Right lobe of liver (tissue), 6 donors: Measurements from ENCODE around the gene MAP9. TPM values are rescaled to one million over a fixed set of nuclear protein-coding genes. Genes with fewer than 3 reads are reported as not detected.

Experiments
- ATAC-seq, 4 donors: fragments of 200-7000 bp; cut with Tn5 transposase; one replicate each; pipeline ENCODE4 v1.9.1; 2020; ENCODE audit warnings: mild to moderate bottlenecking in 4 of 4, moderate library complexity in 4 of 4
- DNase-seq, 3 donors: peaks; one replicate each; pipeline ENCODE4 v3.0.0-alpha.2; 2020
- H3K27ac ChIP-seq, 3 donors: fragments of 200-600 bp; one replicate each; pipeline ENCODE4 v1.8.0; 2022
- H3K27me3 ChIP-seq, 2 donors: fragments of 200-600 bp; one replicate each; pipeline ENCODE4 v1.8.0; 2022
- H3K36me3 ChIP-seq, 4 donors: fragments of 200-600 bp; sonication (generic) in 1 of 4; one replicate each; pipeline versions ENCODE4 v1.5.1 to v1.8.0; 2017 to 2022; ENCODE audit warnings: control low read depth in 1 of 4
- H3K4me1 ChIP-seq, 4 donors: fragments of 200-600 bp; sonication (generic) in 1 of 4; one replicate each; pipeline versions ENCODE4 v1.5.1 to v1.8.0; 2017 to 2022; ENCODE audit warnings: control low read depth in 1 of 4
- H3K4me3 ChIP-seq, 3 donors: fragments of 200-600 bp; one replicate each; pipeline ENCODE4 v1.8.0; 2022
- H3K9me3 ChIP-seq, 4 donors: fragments of 200-600 bp; sonication (generic) in 1 of 4; one replicate each; pipeline versions ENCODE4 v1.5.1 to v1.8.0; 2017 to 2022; ENCODE audit warnings: control low read depth in 1 of 4
- POLR2A ChIP-seq: fragments of 450-650 bp; IDR thresholded peaks from one replicate; pipeline ENCODE4 v1.6.1; 2017; ENCODE audit warnings: antibody characterized with exemption, mild to moderate bottlenecking
- WGBS: methylation state at CpG from one replicate; pipeline ENCODE4 v1.1.6; 2018; ENCODE audit warnings: low coverage, low lambda C conversion rate; ENCODE audit not compliant: insufficient coverage; ENCODE audit errors: missing lambda C conversion rate; 5-methylcytosine and 5-hydroxymethylcytosine counted together
- intact Hi-C, 2 donors: fragments of 100-400 bp; cut with DNase I; formaldehyde crosslinking; loops; one replicate each; pipeline versions ENCODE4 v1.11.2 to v1.14.1; 2022
- total RNA-seq, 6 experiments: library from RNA; depleted of rRNA in 2 of 6; stranded (reverse); fragments of >200 nt in 2 of 6; fragmentation: NEBNext Ultra II Directional in 3 of 6; extraction: Animal tissue kit (Norgen Biotek cat#: 25700) in 3 of 6; gene quantifications; one replicate each; pipeline versions ENCODE4 v1.1.0 to v1.2.4, GENCODE V29; 2016 to 2023
- TF ChIP-seq, protein P1 (sequence below), 4 donors: fragments of 200-600 bp in 3 of 4; fragments of 450-650 bp in 1 of 4; IDR thresholded peaks; one replicate each; pipeline versions ENCODE4 v1.5.1 to v1.8.0; 2016 to 2022; ENCODE audit warnings: antibody characterized with exemption in 4 of 4, mild to moderate bottlenecking in 2 of 4
- donor health status: DM: no; HTN: yes; CAD: no.
- donor health status: DM: no; HTN: no; CAD: no.
- donor health status: DM: no; HTN: no; CAD: no.
- donor health status: DM: no; HTN: yes; CAD: no.
- donor health status: DM: no; HTN: yes; CAD: no.

Gene MAP9
- total RNA-seq, 6 experiments from 2014 or later: 0.15 to 1.1 (median 0.49) TPM

DNA sequence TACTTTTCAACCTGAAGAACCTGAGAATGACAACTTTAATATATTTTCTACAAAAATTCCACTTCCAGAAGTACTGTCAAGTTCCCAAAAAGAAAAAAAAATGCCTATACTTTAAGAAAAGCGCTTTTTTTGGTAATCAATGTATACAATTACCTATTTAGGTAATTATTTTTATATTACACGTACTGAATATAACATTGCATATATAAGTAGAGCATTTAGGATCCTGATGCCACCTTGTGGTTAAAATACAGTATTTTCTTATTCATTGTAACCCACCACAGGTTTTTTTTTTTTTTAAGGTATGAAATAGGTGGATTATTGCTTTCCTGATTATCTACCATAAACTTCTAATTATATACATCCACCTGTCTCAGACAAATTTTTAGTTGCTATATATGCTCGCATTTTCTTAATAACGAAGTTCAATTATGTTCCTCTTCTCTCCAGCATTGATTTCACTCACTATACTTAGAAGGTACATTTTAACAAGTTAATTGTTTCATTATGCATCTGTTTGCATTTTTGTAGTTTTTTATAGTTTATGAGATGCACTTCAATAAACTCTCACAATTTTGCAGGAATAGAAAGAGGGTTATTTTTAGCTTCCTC, 5.2 kb downstream of the MAP9 start:
- Histone ChIP-seq H3K27me3 (peaks cover 2 to 6% of the 10 kb centered on the region in 2 donors), H3K4me1 (peaks cover 0 to 11% (median 0%) of the 10 kb centered on the region in 4 donors), H3K4me3 (no peak overlapping the region), H3K36me3 (no peaks in the 10 kb centered on the region), H3K27ac (no peak overlapping the region), H3K9me3 (no peaks in the 10 kb centered on the region)
- intact Hi-C loops: no loop called here
- DNase-seq (no peak), ATAC-seq (peak; percentile 41 to 65 (median 50))
- no peak for TF ChIP-seq POLR2A
- TF ChIP-seq, protein P1, sequence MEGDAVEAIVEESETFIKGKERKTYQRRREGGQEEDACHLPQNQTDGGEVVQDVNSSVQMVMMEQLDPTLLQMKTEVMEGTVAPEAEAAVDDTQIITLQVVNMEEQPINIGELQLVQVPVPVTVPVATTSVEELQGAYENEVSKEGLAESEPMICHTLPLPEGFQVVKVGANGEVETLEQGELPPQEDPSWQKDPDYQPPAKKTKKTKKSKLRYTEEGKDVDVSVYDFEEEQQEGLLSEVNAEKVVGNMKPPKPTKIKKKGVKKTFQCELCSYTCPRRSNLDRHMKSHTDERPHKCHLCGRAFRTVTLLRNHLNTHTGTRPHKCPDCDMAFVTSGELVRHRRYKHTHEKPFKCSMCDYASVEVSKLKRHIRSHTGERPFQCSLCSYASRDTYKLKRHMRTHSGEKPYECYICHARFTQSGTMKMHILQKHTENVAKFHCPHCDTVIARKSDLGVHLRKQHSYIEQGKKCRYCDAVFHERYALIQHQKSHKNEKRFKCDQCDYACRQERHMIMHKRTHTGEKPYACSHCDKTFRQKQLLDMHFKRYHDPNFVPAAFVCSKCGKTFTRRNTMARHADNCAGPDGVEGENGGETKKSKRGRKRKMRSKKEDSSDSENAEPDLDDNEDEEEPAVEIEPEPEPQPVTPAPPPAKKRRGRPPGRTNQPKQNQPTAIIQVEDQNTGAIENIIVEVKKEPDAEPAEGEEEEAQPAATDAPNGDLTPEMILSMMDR (IDR thresholded peaks at IDR 0.05): peak; percentile 45 to 62 (median 52)
- WGBS: 7% methylated on average over 4 of the region's 4 CpGs

DNA sequence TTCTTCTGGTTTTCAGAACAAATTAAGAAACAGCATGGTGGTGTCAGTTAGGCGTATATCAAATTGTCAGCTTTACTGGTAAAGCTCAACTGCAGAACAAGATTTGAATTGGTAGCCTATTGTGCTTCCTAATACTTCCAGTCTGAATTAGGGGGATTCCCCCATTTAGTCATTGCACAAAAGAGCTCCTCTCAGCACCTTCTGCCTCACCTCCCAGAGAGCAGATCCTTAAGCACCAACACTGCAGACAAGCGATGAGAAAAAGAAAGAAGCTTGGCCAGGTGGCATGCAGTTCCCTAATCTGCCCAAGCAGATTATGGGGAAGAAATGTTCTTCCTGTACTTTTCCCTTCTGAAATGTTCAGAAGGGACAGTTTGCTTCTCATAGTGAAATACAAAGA, 9.2 kb downstream of the MAP9 start:
- no peaks in the 10 kb centered on the region for H3K9me3 ChIP-seq
- no peak overlapping the region for H3K27ac ChIP-seq
- H3K36me3 ChIP-seq: no peaks in the 10 kb centered on the region
- ATAC-seq: no peak
- no peaks in the 10 kb centered on the region for H3K27me3 ChIP-seq
- intact Hi-C loops: no loop called here
- WGBS: 89% methylated on average over 2 of the region's 2 CpGs
- TF ChIP-seq, protein P1 (IDR thresholded peaks at IDR 0.05): no peak
- no peak for TF ChIP-seq POLR2A
- no peak overlapping the region for H3K4me3 ChIP-seq
- H3K4me1 ChIP-seq: no peaks in the 10 kb centered on the region
- DNase-seq: no peak

DNA sequence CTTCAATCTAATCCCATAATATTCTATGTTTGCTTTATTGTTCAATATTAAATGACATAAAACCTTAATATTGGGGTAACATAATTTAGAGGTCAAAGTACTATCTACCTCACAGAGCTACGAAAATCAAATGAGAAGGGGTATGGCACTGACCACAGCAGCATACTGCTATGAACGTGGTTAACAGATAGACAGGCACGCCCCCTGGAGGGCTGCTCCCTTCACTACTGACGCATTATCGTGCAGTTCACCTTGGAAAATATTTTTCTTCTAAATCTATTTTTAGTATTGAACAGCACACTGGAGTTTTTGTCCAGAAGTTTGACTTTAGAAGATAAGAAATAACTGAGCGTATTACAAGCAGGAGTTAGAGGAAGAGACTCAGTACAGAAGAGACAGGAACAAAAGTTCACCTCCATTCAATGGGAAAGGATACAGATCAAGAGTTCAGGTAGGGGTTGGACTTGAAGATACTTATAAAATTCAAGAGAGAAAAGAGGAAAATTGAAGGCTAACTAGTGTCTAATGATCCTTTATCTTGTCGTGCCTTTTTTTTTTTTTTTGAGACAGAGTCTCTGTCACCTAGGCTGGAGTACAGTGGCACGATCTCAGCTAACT, 22.7 kb downstream of the MAP9 start:
- Histone ChIP-seq H3K4me1 (no peaks in the 10 kb centered on the region), H3K4me3 (no peak overlapping the region), H3K27ac (no peak overlapping the region), H3K27me3 (no peaks in the 10 kb centered on the region), H3K36me3 (no peaks in the 10 kb centered on the region), H3K9me3 (no peaks in the 10 kb centered on the region)
- intact Hi-C loops: no loop called here
- no peak for TF ChIP-seq POLR2A
- TF ChIP-seq, protein P1 (IDR thresholded peaks at IDR 0.05): peak; percentile 61 to 83 (median 79)
- 20% methylated on average over 8 of the region's 8 CpGs for whole genome bisulfite sequencing
- peak; percentile 89 to 94 (median 94) for ATAC-seq
- peak; percentile 57 to 69 (median 63) for DNase-seq

DNA sequence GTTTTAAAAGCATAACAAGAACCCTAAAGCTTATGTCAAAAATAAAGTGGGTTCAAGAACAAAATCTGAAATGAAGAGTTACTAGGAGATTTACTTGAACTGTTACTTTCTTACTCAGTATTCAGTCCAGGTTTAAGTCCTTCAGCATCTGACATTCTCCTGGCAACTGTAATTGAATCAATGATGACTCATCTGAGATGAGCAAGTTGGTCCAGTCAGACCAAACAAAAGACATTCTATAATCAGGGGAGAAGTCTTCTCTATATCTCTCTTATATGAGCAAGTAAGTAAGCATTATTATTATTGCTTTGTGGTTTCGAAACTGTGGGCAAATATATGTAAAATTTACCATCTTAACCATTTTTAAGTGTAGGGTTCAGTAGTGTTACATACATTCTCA, 34.6 kb downstream of the MAP9 start:
- WGBS: 38% methylated on average over 1 of the region's 1 CpG
- DNase-seq: no peak

More for the DNA sequence above, 34.6 kb downstream of the MAP9 start:
- Histone ChIP-seq H3K4me1 (no peaks in the 10 kb centered on the region), H3K9me3 (peaks cover 0 to 5% (median 0%) of the 10 kb centered on the region in 4 donors), H3K27me3 (no peaks in the 10 kb centered on the region), H3K36me3 (no peaks in the 10 kb centered on the region), H3K27ac (no peak overlapping the region), H3K4me3 (no peak overlapping the region)
- intact Hi-C loops: no loop called here
- ATAC-seq: no peak
- no peak for TF ChIP-seq POLR2A
- TF ChIP-seq, protein P1 (IDR thresholded peaks at IDR 0.05): no peak
